Measurements from ENCODE around the gene POLR1B. TPM values are rescaled to one million over a fixed set of nuclear protein-coding genes. Genes with fewer than 3 reads are reported as not detected.

The POLR1B gene
- total RNA-seq, 1 donor from 2014 or later, result 26.8 TPM

GRCh38 chr2:112542984-112543661 is 858 bp downstream of the POLR1B start:
- peak overlapping the region; percentile 92 for H2AFZ ChIP-seq (ENCODE audit: low read depth, low read length)
- Mint-ChIP-seq H3K27ac (ENCODE audit: unreplicated experiment) (no peak overlapping the region), H3K4me1 (ENCODE audit: low read depth, unreplicated experiment) (peaks cover 1% of the 10 kb centered on the region), H3K36me3 (ENCODE audit: low read depth, unreplicated experiment) (no peaks in the 10 kb centered on the region), H3K27me3 (ENCODE audit: low read depth, unreplicated experiment) (no peaks in the 10 kb centered on the region), H3K4me3 (ENCODE audit: unreplicated experiment) (no peak overlapping the region), H3K9me3 (ENCODE audit: unreplicated experiment) (no peaks in the 10 kb centered on the region)
- H3K9ac ChIP-seq (ENCODE audit: low read length), result peak overlapping the region; percentile 87
- DNase-seq (ENCODE audit: low read depth) (peak; percentile 4), FAIRE-seq (no peak)
- H3K9me3 ChIP-seq (ENCODE audit: insufficient read depth, low read depth, low read length), result no peaks in the 10 kb centered on the region
- peaks cover 13% of the 10 kb centered on the region for H4K20me1 ChIP-seq (ENCODE audit: insufficient read depth, low read length)
- peak overlapping the region; percentile 96 for H3K4me3 ChIP-seq (ENCODE audit: insufficient read depth, low read depth, low read length)
- TF ChIP-seq CTCF (IDR thresholded peaks at IDR 0.05; ENCODE audit: insufficient read depth, low read depth, low read length), result no peak
- TF ChIP-seq EZH2 (IDR thresholded peaks at IDR 0.05; ENCODE audit: insufficient read depth, low read length), result no peak
- H3K27ac ChIP-seq (ENCODE audit: low read depth, low read length), result peak overlapping the region; percentile 86
- peaks cover 9% of the 10 kb centered on the region for H3K36me3 ChIP-seq (ENCODE audit: insufficient read depth, low read length)
- no peaks in the 10 kb centered on the region for H3K27me3 ChIP-seq (ENCODE audit: insufficient read depth, low read length)
- peaks cover 40% of the 10 kb centered on the region for H3K79me2 ChIP-seq (ENCODE audit: insufficient read depth, low read length)
- H3K4me1 ChIP-seq (ENCODE audit: insufficient read depth, low read length), result peaks cover 4% of the 10 kb centered on the region
- H3K4me2 ChIP-seq (ENCODE audit: low read length), result peak overlapping the region; percentile 89

GRCh38 chr2:112547333-112547732 is 5.1 kb downstream of the POLR1B start:
- peak; percentile 37 for DNase-seq (ENCODE audit: low read depth)
- FAIRE-seq, result no peak
- Histone ChIP-seq H3K9ac (ENCODE audit: low read length) (no peak overlapping the region), H3K4me2 (ENCODE audit: low read length) (no peak overlapping the region), H3K36me3 (ENCODE audit: insufficient read depth, low read length) (peaks cover 41% of the 10 kb centered on the region), H2AFZ (ENCODE audit: low read depth, low read length) (no peak overlapping the region), H3K4me1 (ENCODE audit: insufficient read depth, low read length) (no peaks in the 10 kb centered on the region), H3K4me3 (ENCODE audit: insufficient read depth, low read depth, low read length) (no peak overlapping the region), H3K27me3 (ENCODE audit: insufficient read depth, low read length) (no peaks in the 10 kb centered on the region), H3K9me3 (ENCODE audit: insufficient read depth, low read depth, low read length) (no peaks in the 10 kb centered on the region), H3K27ac (ENCODE audit: low read depth, low read length) (no peak overlapping the region), H3K79me2 (ENCODE audit: insufficient read depth, low read length) (peaks cover 43% of the 10 kb centered on the region), H4K20me1 (ENCODE audit: insufficient read depth, low read length) (peaks cover 18% of the 10 kb centered on the region)
- no peak for TF ChIP-seq CTCF (IDR thresholded peaks at IDR 0.05; ENCODE audit: insufficient read depth, low read depth, low read length)
- TF ChIP-seq EZH2 (IDR thresholded peaks at IDR 0.05; ENCODE audit: insufficient read depth, low read length), result no peak
- H3K4me3 Mint-ChIP-seq (ENCODE audit: unreplicated experiment), result no peak overlapping the region
- H3K4me1 Mint-ChIP-seq (ENCODE audit: low read depth, unreplicated experiment), result no peaks in the 10 kb centered on the region
- no peaks in the 10 kb centered on the region for H3K27me3 Mint-ChIP-seq (ENCODE audit: low read depth, unreplicated experiment)
- no peak overlapping the region for H3K27ac Mint-ChIP-seq (ENCODE audit: unreplicated experiment)
- H3K36me3 Mint-ChIP-seq (ENCODE audit: low read depth, unreplicated experiment), result peaks cover 8% of the 10 kb centered on the region
- no peaks in the 10 kb centered on the region for H3K9me3 Mint-ChIP-seq (ENCODE audit: unreplicated experiment)

- no peak for TF ChIP-seq EZH2 (IDR thresholded peaks at IDR 0.05; ENCODE audit: insufficient read depth, low read length)
- no peak for TF ChIP-seq CTCF (IDR thresholded peaks at IDR 0.05; ENCODE audit: insufficient read depth, low read depth, low read length)
- Mint-ChIP-seq H3K9me3 (ENCODE audit: unreplicated experiment) (no peaks in the 10 kb centered on the region), H3K36me3 (ENCODE audit: low read depth, unreplicated experiment) (peaks cover 8% of the 10 kb centered on the region), H3K27ac (ENCODE audit: unreplicated experiment) (no peak overlapping the region), H3K27me3 (ENCODE audit: low read depth, unreplicated experiment) (no peaks in the 10 kb centered on the region), H3K4me3 (ENCODE audit: unreplicated experiment) (no peak overlapping the region), H3K4me1 (ENCODE audit: low read depth, unreplicated experiment) (no peaks in the 10 kb centered on the region)
- no peak overlapping the region for H3K27ac ChIP-seq (ENCODE audit: low read depth, low read length)
- no peak overlapping the region for H3K4me3 ChIP-seq (ENCODE audit: insufficient read depth, low read depth, low read length)
- H3K36me3 ChIP-seq (ENCODE audit: insufficient read depth, low read length), result peaks cover 53% of the 10 kb centered on the region
- H2AFZ ChIP-seq (ENCODE audit: low read depth, low read length), result no peak overlapping the region
- no peaks in the 10 kb centered on the region for H3K9me3 ChIP-seq (ENCODE audit: insufficient read depth, low read depth, low read length)
- no peak overlapping the region for H3K9ac ChIP-seq (ENCODE audit: low read length)
- no peaks in the 10 kb centered on the region for H3K27me3 ChIP-seq (ENCODE audit: insufficient read depth, low read length)
- peaks cover 8% of the 10 kb centered on the region for H4K20me1 ChIP-seq (ENCODE audit: insufficient read depth, low read length)
- no peak for DNase-seq (ENCODE audit: low read depth)
- H3K4me1 ChIP-seq (ENCODE audit: insufficient read depth, low read length), result no peaks in the 10 kb centered on the region
- H3K4me2 ChIP-seq (ENCODE audit: low read length), result no peak overlapping the region
- H3K79me2 ChIP-seq (ENCODE audit: insufficient read depth, low read length), result peaks cover 27% of the 10 kb centered on the region
- FAIRE-seq, result no peak
These were observed 6.7 kb downstream of the POLR1B start for GRCh38 chr2:112548980-112549379.

All from astrocyte (in vitro differentiated cells and primary cell).